ENCODE measurements around the gene PES1. TPM values are rescaled to one million over a fixed set of nuclear protein-coding genes. Genes with fewer than 3 reads are reported as not detected.

The PES1 gene
- total RNA-seq, 1 experiment from 2014 or later, result 167 TPM

DNA sequence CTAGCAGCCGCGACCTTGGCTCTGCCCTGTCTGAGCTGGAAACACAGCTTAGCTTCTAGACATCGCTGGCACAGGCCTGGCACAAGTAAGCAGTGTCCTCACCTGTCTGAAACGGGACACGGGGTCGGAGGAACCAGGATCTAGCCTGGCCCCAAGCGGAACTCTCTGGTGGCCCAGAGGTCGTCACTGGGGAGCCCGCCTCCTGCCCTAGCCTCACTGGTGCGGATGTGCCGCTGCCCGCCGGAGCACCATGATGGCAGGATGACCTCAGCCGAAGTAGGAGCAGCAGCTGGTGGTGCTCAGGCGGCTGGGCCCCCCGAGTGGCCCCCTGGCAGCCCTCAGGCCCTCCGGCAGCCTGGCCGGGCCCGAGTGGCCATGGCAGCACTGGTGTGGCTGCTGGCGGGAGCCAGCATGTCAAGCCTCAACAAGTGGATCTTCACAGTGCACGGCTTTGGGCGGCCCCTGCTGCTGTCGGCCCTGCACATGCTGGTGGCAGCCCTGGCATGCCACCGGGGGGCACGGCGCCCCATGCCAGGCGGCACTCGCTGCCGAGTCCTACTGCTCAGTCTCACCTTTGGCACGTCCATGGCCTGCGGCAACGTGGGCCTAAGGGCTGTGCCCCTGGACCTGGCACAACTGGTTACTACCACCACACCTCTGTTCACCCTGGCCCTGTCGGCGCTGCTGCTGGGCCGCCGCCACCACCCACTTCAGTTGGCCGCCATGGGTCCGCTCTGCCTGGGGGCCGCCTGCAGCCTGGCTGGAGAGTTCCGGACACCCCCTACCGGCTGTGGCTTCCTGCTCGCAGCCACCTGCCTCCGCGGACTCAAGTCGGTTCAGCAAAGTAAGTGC lies 44.7 kb upstream of the PES1 start:
- ChIA-PET POLR2A (interaction anchor here (1.3 to 2.2 kb wide), 3 partner anchors 14 to 118 kb away, joined by 3 to 15 read pairs (median 11); no protein-coding TSS in a partner anchor), RAD21 (ENCODE audit: low non-redundant PET in 1 of 2, low total read pairs in 2 of 2, uncharacterized antibody in 2 of 2, unreplicated experiment in 2 of 2) (interaction anchor here (2.1 kb wide), 2 partner anchors 118 to 119 kb away, joined by 16 to 27 read pairs; no protein-coding TSS in a partner anchor), CTCF (interaction anchor here (0.7 to 3.8 kb wide), 7 partner anchors 8 to 284 kb away, joined by 3 to 95 read pairs (median 4); no protein-coding TSS in a partner anchor)
- H3K27me3 ChIP-seq (ENCODE audit: insufficient read depth, low read length), result no peaks in the 10 kb centered on the region
- H3K79me2 ChIP-seq (ENCODE audit: insufficient read depth, low read length), result peaks cover 18% of the 10 kb centered on the region; the same call in 1 of the 2 replicates
- peak overlapping the region; percentile 87 for H3K27ac ChIP-seq (ENCODE audit: low read depth, low read length)
- peak overlapping the region; percentile 51 to 63 for H3K4me3 ChIP-seq (replicated peaks in 1 of 2; ENCODE audit: low read depth in 1 of 2, low read length in 2 of 2)
- no peaks in the 10 kb centered on the region for H3K9me3 ChIP-seq (ENCODE audit: control insufficient read depth in 1 of 2, insufficient read depth in 1 of 2, low read depth in 1 of 2, low read length in 2 of 2)
- H2AFZ ChIP-seq (ENCODE audit: low read depth, low read length, poor library complexity, severe bottlenecking), result no peak overlapping the region
- H3K9me2 ChIP-seq (ENCODE audit: insufficient read depth), result no peaks in the 10 kb centered on the region
- peaks cover 17 to 29% of the 10 kb centered on the region in 2 experiments for H3K4me1 ChIP-seq (ENCODE audit: control insufficient read depth in 1 of 2, insufficient read depth in 2 of 2, low read length in 2 of 2)
- peak overlapping the region; percentile 78 for H3K9ac ChIP-seq (ENCODE audit: low read length)
- TF ChIP-seq, protein P1, sequence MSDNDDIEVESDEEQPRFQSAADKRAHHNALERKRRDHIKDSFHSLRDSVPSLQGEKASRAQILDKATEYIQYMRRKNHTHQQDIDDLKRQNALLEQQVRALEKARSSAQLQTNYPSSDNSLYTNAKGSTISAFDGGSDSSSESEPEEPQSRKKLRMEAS (IDR thresholded peaks at IDR 0.05), result no peak
- TF ChIP-seq SRF (IDR thresholded peaks at IDR 0.05; ENCODE audit: low read depth) (no peak), SP1 (IDR thresholded peaks at IDR 0.05; ENCODE audit: low read depth) (no peak), TCF7L2 (IDR thresholded peaks at IDR 0.05; ENCODE audit: borderline replicate concordance, extremely low read depth, insufficient read depth, insufficient read length) (no peak), POLR2A (IDR thresholded peaks at IDR 0.05; ENCODE audit: borderline replicate concordance, extremely low read depth, insufficient read depth, insufficient read length) (no peak), ZNF274 (IDR thresholded peaks at IDR 0.05; ENCODE audit: low read depth, low read length) (no peak), ZFX (IDR thresholded peaks at IDR 0.05) (no peak)
- TF ChIP-seq, protein P2, sequence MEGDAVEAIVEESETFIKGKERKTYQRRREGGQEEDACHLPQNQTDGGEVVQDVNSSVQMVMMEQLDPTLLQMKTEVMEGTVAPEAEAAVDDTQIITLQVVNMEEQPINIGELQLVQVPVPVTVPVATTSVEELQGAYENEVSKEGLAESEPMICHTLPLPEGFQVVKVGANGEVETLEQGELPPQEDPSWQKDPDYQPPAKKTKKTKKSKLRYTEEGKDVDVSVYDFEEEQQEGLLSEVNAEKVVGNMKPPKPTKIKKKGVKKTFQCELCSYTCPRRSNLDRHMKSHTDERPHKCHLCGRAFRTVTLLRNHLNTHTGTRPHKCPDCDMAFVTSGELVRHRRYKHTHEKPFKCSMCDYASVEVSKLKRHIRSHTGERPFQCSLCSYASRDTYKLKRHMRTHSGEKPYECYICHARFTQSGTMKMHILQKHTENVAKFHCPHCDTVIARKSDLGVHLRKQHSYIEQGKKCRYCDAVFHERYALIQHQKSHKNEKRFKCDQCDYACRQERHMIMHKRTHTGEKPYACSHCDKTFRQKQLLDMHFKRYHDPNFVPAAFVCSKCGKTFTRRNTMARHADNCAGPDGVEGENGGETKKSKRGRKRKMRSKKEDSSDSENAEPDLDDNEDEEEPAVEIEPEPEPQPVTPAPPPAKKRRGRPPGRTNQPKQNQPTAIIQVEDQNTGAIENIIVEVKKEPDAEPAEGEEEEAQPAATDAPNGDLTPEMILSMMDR (IDR thresholded peaks at IDR 0.05 in 2 of 3, conservative IDR thresholded peaks at IDR 0.05 in 1 of 3; ENCODE audit: borderline replicate concordance in 1 of 3, insufficient read depth in 1 of 3, low read depth in 2 of 3, low read length in 2 of 3), result no peak
- TF ChIP-seq, protein P3, sequence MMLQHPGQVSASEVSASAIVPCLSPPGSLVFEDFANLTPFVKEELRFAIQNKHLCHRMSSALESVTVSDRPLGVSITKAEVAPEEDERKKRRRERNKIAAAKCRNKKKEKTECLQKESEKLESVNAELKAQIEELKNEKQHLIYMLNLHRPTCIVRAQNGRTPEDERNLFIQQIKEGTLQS (IDR thresholded peaks at IDR 0.05), result no peak
- H4K20me1 ChIP-seq (ENCODE audit: insufficient read depth), result no peaks in the 10 kb centered on the region
- ATAC-seq, result no peak
- BruUV-seq (replicated peaks), result no TSS peak
- H3K36me3 ChIP-seq (ENCODE audit: control insufficient read depth in 1 of 2, insufficient read depth in 2 of 2, low read length in 2 of 2), result no peaks in the 10 kb centered on the region
- intact Hi-C loops (cut with micrococcal nuclease), result loop anchor here (10.0 kb wide), 1 partner anchor 288 kb away; no protein-coding TSS in a partner anchor
- DNase-seq (ENCODE audit: low read depth, low spot score), result no peak
- H3K4me2 ChIP-seq (ENCODE audit: low read length), result peak overlapping the region; percentile 79

All from HCT116 (cell line).